ENCODE data around the gene SERPINA4.

Gene SERPINA4

GRCh38 chr14:94560751-94561655 is at the start of gene SERPINA4:
SERPINA4 (plus strand) TSS chr14:94561442; CDS start chr14:94563483, 2,041 bp downstream.
- in situ Hi-C loops (cut with HindIII; ENCODE audit: low sequenced_read_pairs) = no loop called here

GRCh38 chr14:94514351-94514750 is 46.9 kb upstream of the SERPINA4 start:
- in situ Hi-C loops (cut with HindIII; ENCODE audit: low sequenced_read_pairs) = no loop called here

GRCh38 chr14:94515426-94515825 is 45.8 kb upstream of the SERPINA4 start:
- in situ Hi-C loops (cut with HindIII; ENCODE audit: low sequenced_read_pairs) = no loop called here

- in situ Hi-C loops (cut with HindIII; ENCODE audit: low sequenced_read_pairs) = no loop called here
Measured at GRCh38 chr14:94515856-94516255, 45.4 kb upstream of the SERPINA4 start.

- in situ Hi-C loops (cut with HindIII; ENCODE audit: low sequenced_read_pairs) = no loop called here
Measured at GRCh38 chr14:94517248-94517640, 44.0 kb upstream of the SERPINA4 start.

- in situ Hi-C loops (cut with HindIII; ENCODE audit: low sequenced_read_pairs) = no loop called here
Measured at GRCh38 chr14:94517641-94518257, 43.5 kb upstream of the SERPINA4 start.

- in situ Hi-C loops (cut with HindIII; ENCODE audit: low sequenced_read_pairs) = no loop called here
Measured at GRCh38 chr14:94521375-94522114, 39.7 kb upstream of the SERPINA4 start.

GRCh38 chr14:94522115-94522724 is 39.0 kb upstream of the SERPINA4 start:
- in situ Hi-C loops (cut with HindIII; ENCODE audit: low sequenced_read_pairs) = no loop called here

GRCh38 chr14:94523265-94523664 is 38.0 kb upstream of the SERPINA4 start:
- in situ Hi-C loops (cut with HindIII; ENCODE audit: low sequenced_read_pairs) = no loop called here

- in situ Hi-C loops (cut with HindIII; ENCODE audit: low sequenced_read_pairs) = no loop called here
Measured at GRCh38 chr14:94524093-94524492, 37.1 kb upstream of the SERPINA4 start.

- in situ Hi-C loops (cut with HindIII; ENCODE audit: low sequenced_read_pairs) = no loop called here
Measured at GRCh38 chr14:94531187-94531586, 30.1 kb upstream of the SERPINA4 start.

- in situ Hi-C loops (cut with HindIII; ENCODE audit: low sequenced_read_pairs) = no loop called here
Measured at GRCh38 chr14:94532447-94532846, 28.8 kb upstream of the SERPINA4 start.

GRCh38 chr14:94535506-94535905 is 25.7 kb upstream of the SERPINA4 start:
- in situ Hi-C loops (cut with HindIII; ENCODE audit: low sequenced_read_pairs) = no loop called here

- in situ Hi-C loops (cut with HindIII; ENCODE audit: low sequenced_read_pairs) = no loop called here
Measured at GRCh38 chr14:94536836-94537235, 24.4 kb upstream of the SERPINA4 start.

- in situ Hi-C loops (cut with HindIII; ENCODE audit: low sequenced_read_pairs) = no loop called here
Measured at GRCh38 chr14:94538070-94538740, 23.0 kb upstream of the SERPINA4 start.

- in situ Hi-C loops (cut with HindIII; ENCODE audit: low sequenced_read_pairs) = no loop called here
Measured at GRCh38 chr14:94539181-94539580, 22.1 kb upstream of the SERPINA4 start.

GRCh38 chr14:94540031-94540794 is 21.0 kb upstream of the SERPINA4 start:
- in situ Hi-C loops (cut with HindIII; ENCODE audit: low sequenced_read_pairs) = no loop called here

GRCh38 chr14:94541234-94541975 is 19.8 kb upstream of the SERPINA4 start:
- in situ Hi-C loops (cut with HindIII; ENCODE audit: low sequenced_read_pairs) = no loop called here

Measured in DLD1 (cell line).